ENCODE measurements around the gene LZTR1.

Gene LZTR1

DNA sequence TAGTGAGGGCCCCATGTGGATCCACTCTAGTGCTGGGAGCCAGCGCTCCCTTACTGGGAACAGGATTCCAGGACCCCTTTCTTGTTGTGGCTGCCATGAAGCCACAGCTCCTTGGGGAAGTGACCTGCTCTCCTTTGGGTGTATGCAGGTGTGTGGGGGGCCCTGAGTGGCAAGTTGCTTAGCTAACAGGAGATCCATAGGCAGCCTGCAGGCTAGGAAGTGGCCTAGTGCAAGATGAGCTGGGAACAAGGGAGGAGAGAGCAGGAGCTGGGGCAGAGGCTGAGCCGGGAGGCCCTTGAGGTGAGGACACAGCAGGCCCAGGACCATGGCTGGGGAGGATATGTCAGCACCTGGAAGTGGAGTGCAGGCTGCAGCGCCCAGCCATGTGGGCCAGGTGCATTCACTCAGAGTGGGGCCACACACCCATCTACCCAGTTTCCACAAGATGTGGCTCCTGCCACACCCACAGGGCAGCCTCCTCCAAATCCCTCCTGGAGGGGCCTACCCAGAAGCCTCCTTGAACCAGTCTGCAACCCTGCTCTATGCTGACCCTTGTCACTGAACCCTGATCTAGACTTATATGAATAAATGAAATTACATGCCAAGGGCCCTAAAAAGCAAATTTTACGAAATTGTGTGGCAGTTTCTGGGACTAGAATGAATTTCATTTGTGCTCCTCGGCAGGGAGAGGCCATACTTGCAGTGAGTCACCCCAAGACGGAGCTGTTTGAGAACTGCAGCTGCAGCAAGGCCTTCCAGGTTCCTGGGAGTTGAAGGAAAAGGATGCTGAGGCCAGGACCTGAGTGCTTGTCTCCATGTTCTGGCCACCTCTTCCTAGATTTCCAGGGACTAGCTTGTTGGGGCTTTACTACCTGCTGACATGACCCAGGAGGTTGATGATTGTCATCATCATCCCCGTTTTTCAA lies 16.6 kb downstream of the LZTR1 start:
- DNase-seq, result no peak
- peak overlapping the region in 1 of 2 experiments; percentile 3 for H3K27ac ChIP-seq (ENCODE audit: insufficient read depth in 1 of 2, low read depth in 1 of 2, low read length in 2 of 2, poor library complexity in 1 of 2, severe bottlenecking in 2 of 2)
- H3K9me3 ChIP-seq (ENCODE audit: control extremely low read depth in 1 of 5, control insufficient read depth in 4 of 5, insufficient read depth in 2 of 5, low read depth in 1 of 5, low read length in 4 of 5), result no peaks in the 10 kb centered on the region
- no peaks in the 10 kb centered on the region for H3K27me3 ChIP-seq (replicated peaks in 2 of 5; ENCODE audit: control insufficient read depth in 4 of 5, insufficient read depth in 5 of 5, low read length in 4 of 5)
- WGBS (ENCODE audit: insufficient coverage), result 79% methylated on average over 4 of the region's 7 CpGs
- H3K4me1 ChIP-seq (ENCODE audit: control extremely low read depth in 1 of 4, control insufficient read depth in 4 of 4, insufficient read depth in 4 of 4, low read length in 3 of 4), result peaks cover 4 to 33% (median 31%) of the 10 kb centered on the region in 4 experiments
- CTCF ChIA-PET, result interaction anchor here (2.1 kb wide), 1 partner anchor 8 kb away, joined by 7 read pairs; no protein-coding TSS in a partner anchor
- POLR2A ChIA-PET, result interaction anchor here (0.8 kb wide), 1 partner anchor 17 kb away, joined by 3 read pairs; the partner anchor contains the start of gene LZTR1
- peaks cover 2 to 64% (median 37%) of the 10 kb centered on the region in 4 experiments for H3K36me3 ChIP-seq (ENCODE audit: control insufficient read depth in 4 of 4, insufficient read depth in 4 of 4, low read length in 3 of 4)
- no peak overlapping the region for H3K4me3 ChIP-seq (ENCODE audit: control insufficient read depth in 1 of 7, extremely low read depth in 1 of 7, insufficient read depth in 4 of 7, low read depth in 2 of 7, low read length in 6 of 7)

DNA sequence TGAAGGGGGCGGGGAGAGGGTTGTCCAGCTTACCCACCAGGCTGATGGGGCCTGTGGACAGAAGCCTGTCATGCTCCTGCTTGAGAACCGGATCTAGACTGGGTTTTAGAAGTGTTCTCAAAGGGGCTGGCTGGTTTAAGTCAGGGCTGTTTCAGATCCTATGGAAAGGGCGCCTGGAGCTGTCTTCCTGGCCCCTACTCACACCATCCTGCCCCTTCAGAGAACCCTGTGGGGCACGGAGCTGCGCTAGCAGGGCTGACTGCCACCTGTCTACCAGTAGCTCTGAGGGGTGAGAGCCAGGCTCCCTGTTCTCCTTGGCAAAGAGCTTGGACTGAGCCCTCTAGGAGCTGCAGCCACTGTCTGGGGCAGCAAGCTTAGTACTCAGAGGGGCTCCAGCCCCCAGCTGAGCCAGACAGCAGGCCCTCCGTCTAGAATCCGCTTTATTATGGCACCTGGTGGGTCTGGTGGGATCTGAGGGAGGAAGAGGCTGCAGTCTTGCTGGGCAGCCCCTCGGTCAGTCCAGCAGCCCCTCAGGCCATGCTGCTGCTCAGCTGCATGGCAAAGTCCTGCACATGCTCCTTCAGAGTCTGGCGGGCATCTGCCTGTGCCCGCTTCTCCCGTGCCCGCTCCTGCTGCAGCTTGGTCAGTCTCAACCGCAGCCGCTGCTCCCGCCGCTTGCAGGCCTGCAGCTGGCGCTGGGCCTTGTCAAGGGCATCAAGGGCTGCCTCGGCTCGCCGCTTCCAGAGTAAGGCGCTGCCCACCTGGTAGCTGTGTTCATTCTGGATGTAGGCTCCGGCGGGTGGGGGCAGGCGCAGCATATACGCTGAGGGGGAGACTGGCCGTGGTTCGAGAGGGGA lies 17.5 kb downstream of the LZTR1 start:
- H3K4me3 ChIP-seq (ENCODE audit: control insufficient read depth in 1 of 7, extremely low read depth in 1 of 7, insufficient read depth in 4 of 7, low read depth in 2 of 7, low read length in 6 of 7), result peak overlapping the region in 1 of 7 experiments; percentile 69
- peaks cover 4 to 35% (median 32%) of the 10 kb centered on the region in 4 experiments for H3K4me1 ChIP-seq (ENCODE audit: control extremely low read depth in 1 of 4, control insufficient read depth in 4 of 4, insufficient read depth in 4 of 4, low read length in 3 of 4)
- DNase-seq, result no peak
- H3K36me3 ChIP-seq (ENCODE audit: control insufficient read depth in 4 of 4, insufficient read depth in 4 of 4, low read length in 3 of 4), result peaks cover 2 to 56% (median 35%) of the 10 kb centered on the region in 4 experiments
- H3K27me3 ChIP-seq (replicated peaks in 2 of 5; ENCODE audit: control insufficient read depth in 4 of 5, insufficient read depth in 5 of 5, low read length in 4 of 5), result no peaks in the 10 kb centered on the region
- WGBS (ENCODE audit: insufficient coverage), result 93% methylated on average over 25 of the region's 27 CpGs
- H3K9me3 ChIP-seq (ENCODE audit: control extremely low read depth in 1 of 5, control insufficient read depth in 4 of 5, insufficient read depth in 2 of 5, low read depth in 1 of 5, low read length in 4 of 5), result no peaks in the 10 kb centered on the region
- peak overlapping the region in 1 of 2 experiments; percentile 98 for H3K27ac ChIP-seq (ENCODE audit: insufficient read depth in 1 of 2, low read depth in 1 of 2, low read length in 2 of 2, poor library complexity in 1 of 2, severe bottlenecking in 2 of 2)
- POLR2A ChIA-PET, result interaction anchor here (0.8 kb wide), 1 partner anchor 18 kb away, joined by 3 read pairs; the partner anchor contains the start of gene LZTR1
- CTCF ChIA-PET, result interaction anchor here (0.6 to 2.1 kb wide), 2 partner anchors 9 to 90 kb away, joined by 3 to 7 read pairs; no protein-coding TSS in a partner anchor

DNA sequence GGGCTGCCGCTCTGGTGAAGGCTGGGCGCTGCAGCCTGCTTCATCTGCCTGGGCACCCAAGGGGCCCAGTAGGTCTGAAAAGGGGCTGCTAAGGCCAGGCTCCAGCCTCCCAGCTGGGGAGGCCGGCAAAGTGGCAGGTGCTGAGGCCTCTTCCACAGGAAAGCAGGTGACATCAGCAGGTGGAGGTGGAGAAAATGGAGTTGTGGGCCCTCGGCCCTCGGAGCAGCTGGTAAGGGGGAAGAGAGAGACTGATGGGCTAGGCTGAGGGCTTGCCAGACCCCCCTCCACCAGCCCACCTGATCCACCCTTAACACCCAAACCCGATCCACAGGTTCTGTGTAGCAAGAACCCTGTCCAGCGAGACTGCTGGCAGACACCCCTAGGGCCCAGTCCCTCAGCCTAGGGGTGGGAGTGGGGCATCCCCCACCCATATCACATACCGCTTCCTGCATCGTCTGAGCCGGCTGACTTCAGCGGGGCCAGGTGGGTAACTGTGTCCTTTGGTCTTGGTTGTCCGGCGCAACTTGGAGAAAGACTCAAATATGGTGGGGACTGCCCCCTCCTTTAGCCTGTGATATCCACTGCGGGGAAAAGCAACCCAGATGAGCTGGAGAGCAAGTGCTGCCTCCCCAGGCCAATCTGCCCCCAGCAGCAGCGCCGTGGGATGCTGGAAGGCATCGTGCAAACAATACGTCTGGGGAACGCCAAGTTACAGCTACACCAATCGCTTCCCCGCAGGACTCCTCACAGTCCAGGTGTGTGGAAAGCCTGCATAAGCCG lies 18.3 kb downstream of the LZTR1 start:
- H3K27ac ChIP-seq (ENCODE audit: insufficient read depth in 1 of 2, low read depth in 1 of 2, low read length in 2 of 2, poor library complexity in 1 of 2, severe bottlenecking in 2 of 2), result peak overlapping the region; percentile 93 to 98
- no peak for DNase-seq
- peaks cover 4 to 35% (median 32%) of the 10 kb centered on the region in 4 experiments for H3K4me1 ChIP-seq (ENCODE audit: control extremely low read depth in 1 of 4, control insufficient read depth in 4 of 4, insufficient read depth in 4 of 4, low read length in 3 of 4)
- POLR2A ChIA-PET, result no interaction called here
- H3K27me3 ChIP-seq (replicated peaks in 2 of 5; ENCODE audit: control insufficient read depth in 4 of 5, insufficient read depth in 5 of 5, low read length in 4 of 5), result no peaks in the 10 kb centered on the region
- WGBS (ENCODE audit: insufficient coverage), result 81% methylated on average over 16 of the region's 22 CpGs
- peaks cover 2 to 48% (median 31%) of the 10 kb centered on the region in 4 experiments for H3K36me3 ChIP-seq (ENCODE audit: control insufficient read depth in 4 of 4, insufficient read depth in 4 of 4, low read length in 3 of 4)
- peak overlapping the region in 5 of 7 experiments; percentile 69 to 93 (median 80) for H3K4me3 ChIP-seq (ENCODE audit: control insufficient read depth in 1 of 7, extremely low read depth in 1 of 7, insufficient read depth in 4 of 7, low read depth in 2 of 7, low read length in 6 of 7)
- CTCF ChIA-PET, result interaction anchor here (2.1 kb wide), 1 partner anchor 10 kb away, joined by 7 read pairs; no protein-coding TSS in a partner anchor
- H3K9me3 ChIP-seq (ENCODE audit: control extremely low read depth in 1 of 5, control insufficient read depth in 4 of 5, insufficient read depth in 2 of 5, low read depth in 1 of 5, low read length in 4 of 5), result no peaks in the 10 kb centered on the region

DNA sequence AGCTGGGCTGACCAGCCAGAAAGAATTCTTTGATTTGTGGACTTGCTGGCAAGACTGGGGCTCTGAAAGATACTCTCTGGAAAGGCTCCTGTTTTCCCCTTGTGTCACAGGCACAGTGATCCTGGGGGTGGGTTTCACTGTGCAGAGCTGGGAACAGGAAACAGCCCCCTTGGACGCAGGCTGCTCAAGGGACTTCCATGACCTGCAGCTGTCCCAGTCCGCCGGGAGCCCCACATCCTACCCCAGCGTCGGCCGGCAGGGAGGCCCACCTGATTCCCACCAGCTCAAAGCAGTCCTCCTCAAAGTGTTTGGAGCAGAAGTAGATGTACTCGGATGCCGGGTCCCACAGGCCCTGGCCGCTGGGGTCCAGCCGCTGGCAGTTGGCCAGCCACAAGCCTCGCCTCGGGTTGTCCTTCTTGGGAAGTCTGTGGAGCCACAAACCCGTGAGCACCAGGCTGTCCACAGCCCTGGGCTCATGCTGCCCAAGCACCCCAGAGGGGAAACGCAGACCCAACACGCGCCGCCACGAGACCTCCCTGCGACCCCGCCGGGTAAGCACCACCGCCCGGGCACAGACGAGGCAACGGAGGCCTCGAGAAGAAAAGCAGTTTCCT lies 19.0 kb downstream of the LZTR1 start:
- WGBS (ENCODE audit: insufficient coverage), result 3% methylated on average over 19 of the region's 26 CpGs
- Histone ChIP-seq H3K36me3 (ENCODE audit: control insufficient read depth in 4 of 4, insufficient read depth in 4 of 4, low read length in 3 of 4) (peaks cover 2 to 44% (median 29%) of the 10 kb centered on the region in 4 experiments), H3K4me3 (ENCODE audit: control insufficient read depth in 1 of 7, extremely low read depth in 1 of 7, insufficient read depth in 4 of 7, low read depth in 2 of 7, low read length in 6 of 7) (peak overlapping the region in 6 of 7 experiments; percentile 69 to 93 (median 80)), H3K27ac (ENCODE audit: insufficient read depth in 1 of 2, low read depth in 1 of 2, low read length in 2 of 2, poor library complexity in 1 of 2, severe bottlenecking in 2 of 2) (peak overlapping the region; percentile 93 to 98), H3K27me3 (replicated peaks in 2 of 5; ENCODE audit: control insufficient read depth in 4 of 5, insufficient read depth in 5 of 5, low read length in 4 of 5) (no peaks in the 10 kb centered on the region), H3K9me3 (ENCODE audit: control extremely low read depth in 1 of 5, control insufficient read depth in 4 of 5, insufficient read depth in 2 of 5, low read depth in 1 of 5, low read length in 4 of 5) (no peaks in the 10 kb centered on the region), H3K4me1 (ENCODE audit: control extremely low read depth in 1 of 4, control insufficient read depth in 4 of 4, insufficient read depth in 4 of 4, low read length in 3 of 4) (peaks cover 4 to 35% (median 32%) of the 10 kb centered on the region in 4 experiments)
- POLR2A ChIA-PET, result no interaction called here
- CTCF ChIA-PET, result interaction anchor here (2.1 kb wide), 1 partner anchor 10 kb away, joined by 7 read pairs; no protein-coding TSS in a partner anchor
- no peak for DNase-seq

DNA sequence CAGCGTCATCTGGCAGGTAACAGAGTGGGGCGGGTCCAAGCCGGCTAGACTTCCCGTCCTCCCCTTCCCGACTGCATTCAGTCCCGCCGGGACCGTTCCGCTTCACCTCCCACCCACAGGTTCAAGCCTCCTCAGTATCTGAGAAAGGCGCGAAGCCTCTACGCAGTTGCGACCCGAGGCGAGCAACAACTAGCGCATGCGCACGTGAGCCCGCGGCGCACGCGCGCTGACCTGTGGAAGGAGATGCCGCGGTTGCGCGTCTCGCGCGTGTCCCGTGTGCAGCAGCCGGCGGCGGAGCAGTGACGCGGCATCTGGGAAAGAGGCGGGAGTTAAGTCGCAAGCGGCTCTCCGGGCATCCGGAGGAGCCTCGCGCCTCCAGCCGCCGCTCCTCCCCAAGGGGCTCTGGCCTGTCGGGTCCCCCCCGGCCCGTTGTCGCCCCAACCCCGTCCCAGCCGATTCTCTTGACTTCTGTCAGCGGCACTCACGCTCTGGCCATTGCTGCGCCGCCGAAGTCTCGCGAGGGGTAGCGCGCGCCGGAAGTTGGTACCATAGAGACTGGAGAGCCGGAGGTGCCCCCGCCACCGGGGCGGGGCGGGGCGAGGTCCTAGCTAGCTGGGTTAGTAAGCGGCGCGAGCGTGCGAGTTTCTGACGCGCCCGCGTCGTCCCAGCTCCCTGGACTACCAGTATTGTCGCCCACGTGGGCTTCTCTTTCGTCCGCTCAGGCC lies 19.7 kb downstream of the LZTR1 start, which contains the start of gene THAP7:
Gene THAP7 (minus strand): TSS at position 518 of the 725 bp plus-strand sequence. CDS start 207 bp downstream, at position 311.
- no peaks in the 10 kb centered on the region for H3K9me3 ChIP-seq (ENCODE audit: control extremely low read depth in 1 of 5, control insufficient read depth in 4 of 5, insufficient read depth in 2 of 5, low read depth in 1 of 5, low read length in 4 of 5)
- 0% methylated on average over 75 of the region's 83 CpGs for WGBS (ENCODE audit: insufficient coverage)
- CTCF ChIA-PET, result interaction anchor here (0.6 to 1.5 kb wide), 5 partner anchors 20 to 54 kb away, joined by 3 to 4 read pairs (median 3); partner anchors contain the start of gene LZTR1
- peak; percentile 96 to 98 (median 97) for DNase-seq
- POLR2A ChIA-PET, result interaction anchor here (0.6 to 1.1 kb wide), 2 partner anchors 12 to 117 kb away, joined by 3 to 4 read pairs; no protein-coding TSS in a partner anchor
- peak within 1 kb of the TSS; percentile 69 to 93 (median 79) for H3K4me3 ChIP-seq (ENCODE audit: control insufficient read depth in 1 of 7, extremely low read depth in 1 of 7, insufficient read depth in 4 of 7, low read depth in 2 of 7, low read length in 6 of 7)
- H3K36me3 ChIP-seq (ENCODE audit: control insufficient read depth in 4 of 4, insufficient read depth in 4 of 4, low read length in 3 of 4), result peaks cover 2 to 38% (median 24%) of the 10 kb centered on the region in 4 experiments
- peak within 1 kb of the TSS; percentile 93 to 98 for H3K27ac ChIP-seq (ENCODE audit: insufficient read depth in 1 of 2, low read depth in 1 of 2, low read length in 2 of 2, poor library complexity in 1 of 2, severe bottlenecking in 2 of 2)
- H3K27me3 ChIP-seq (replicated peaks in 2 of 5; ENCODE audit: control insufficient read depth in 4 of 5, insufficient read depth in 5 of 5, low read length in 4 of 5), result no peaks in the 10 kb centered on the region
- peaks cover 4 to 35% (median 32%) of the 10 kb centered on the region in 4 experiments for H3K4me1 ChIP-seq (ENCODE audit: control extremely low read depth in 1 of 4, control insufficient read depth in 4 of 4, insufficient read depth in 4 of 4, low read length in 3 of 4)

All from common myeloid progenitor, CD34-positive (primary cell).